OCI-LY3 (cell line): ENCODE measurements around the gene GLP1R.

Source experiments
- H2AFZ ChIP-seq: fragments of 200-600, 300-600 bp; shearing (Covaris generic); 2 replicates; pipeline ENCODE4 v1.6.0; 2014; ENCODE audit warnings: antibody characterized with exemption, low read depth, low read length
- H3K27ac ChIP-seq: fragments of 200-600, 300-600 bp; sonication (generic); 2 replicates; pipeline ENCODE4 v1.5.1; 2014; ENCODE audit warnings: mild to moderate bottlenecking, low read length, moderate library complexity, mixed read lengths
- H3K27me3 ChIP-seq: fragments of 200-600, 300-600 bp; sonication (generic); 2 replicates; pipeline ENCODE4 v1.6.1; 2014; ENCODE audit warnings: low read depth, low read length, mixed read lengths
- H3K36me3 ChIP-seq: fragments of 200-600, 300-600 bp; sonication (generic); replicated peaks from 2 replicates; pipeline ENCODE3; 2014; ENCODE audit warnings: low read depth, low read length, mixed read lengths
- H3K4me1 ChIP-seq: fragments of 300-600, 200-600 bp; sonication (generic); 2 replicates; pipeline ENCODE4 v1.6.1; 2014; ENCODE audit warnings: low read length, mixed read lengths
- H3K4me2 ChIP-seq: fragments of 200-600, 300-600 bp; sonication (generic); 2 replicates; pipeline ENCODE4 v1.6.1; 2014; ENCODE audit warnings: low read length, mixed read lengths
- H3K4me3 ChIP-seq: fragments of 300-600, 200-600 bp; sonication (generic); 2 replicates; pipeline ENCODE4 v1.5.1; 2014; ENCODE audit warnings: antibody characterized with exemption, mild to moderate bottlenecking, low read length, moderate library complexity
- H3K79me2 ChIP-seq: fragments of 300-600, 200-600 bp; shearing (Covaris generic); 2 replicates; pipeline ENCODE4 v1.6.1; 2014; ENCODE audit warnings: mild to moderate bottlenecking, low read length, mixed read lengths
- H3K9ac ChIP-seq: fragments of 300-600, 200-600 bp; shearing (Covaris generic); 2 replicates; pipeline ENCODE4 v1.6.0; 2014; ENCODE audit warnings: mild to moderate bottlenecking, low read length, moderate library complexity
- H3K9me3 ChIP-seq: fragments of 200-600, 300-600 bp; shearing (Covaris generic); 2 replicates; pipeline ENCODE4 v1.6.1; 2014; ENCODE audit warnings: low read length, mixed read lengths; ENCODE audit not compliant: insufficient read depth
- H4K20me1 ChIP-seq: fragments of 200-600, 300-600 bp; sonication (generic); 2 replicates; pipeline ENCODE4 v1.6.1; 2016; ENCODE audit warnings: low read length, mixed read lengths; ENCODE audit not compliant: insufficient read depth
- EZH2phosphoT487 ChIP-seq: fragments of 200-600 bp; shearing (Covaris generic); IDR thresholded peaks from 2 replicates; pipeline ENCODE4 v1.6.1; 2018; ENCODE audit warnings: antibody characterized with exemption, mixed run types, low read depth
- TF ChIP-seq, protein P1 (sequence below): fragments of 200-600, 300-600 bp; sonication (generic); IDR thresholded peaks from 2 replicates; pipeline ENCODE4 v1.5.1; 2014; ENCODE audit warnings: antibody characterized with exemption, low read length, low read depth

GLP1R gene

DNA sequence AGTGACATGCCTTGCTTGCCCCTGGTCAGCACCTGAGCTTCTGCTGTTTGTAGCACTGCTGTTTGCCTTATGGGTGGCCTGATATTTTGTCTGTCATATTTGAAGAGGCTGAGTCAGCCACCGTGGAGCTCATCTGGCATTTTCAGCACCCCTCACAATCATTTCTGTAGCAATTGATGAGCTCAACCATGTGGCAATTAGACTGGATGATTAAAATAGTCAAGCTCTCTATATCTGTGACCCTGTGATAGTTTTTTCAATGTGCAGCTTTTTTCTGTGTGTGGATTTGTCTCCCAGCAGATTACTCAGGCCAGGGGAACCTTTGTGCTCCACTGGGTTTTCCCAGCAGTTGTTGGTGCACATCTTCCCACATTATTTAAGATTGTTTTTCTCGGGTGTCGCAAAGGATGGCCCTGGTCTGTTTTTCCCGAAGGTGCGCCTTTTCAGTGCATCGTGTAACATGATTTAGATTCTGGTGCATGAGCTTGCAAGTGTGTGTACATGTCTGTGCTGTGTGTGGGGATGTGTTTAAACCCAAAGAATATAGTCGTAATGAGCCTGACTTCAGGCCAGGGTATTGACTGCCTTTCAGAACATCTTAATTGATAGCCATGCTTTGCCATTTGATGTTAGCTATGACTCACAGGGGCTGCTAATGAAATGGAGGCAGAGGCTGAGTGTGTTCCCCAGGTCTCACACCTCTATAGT is 31.6 kb upstream of the GLP1R start:
- Histone ChIP-seq H3K27ac (no peak overlapping the region), H3K27me3 (peaks cover 42% of the 10 kb centered on the region)
- no peak for TF ChIP-seq EZH2phosphoT487
- TF ChIP-seq, protein P1, sequence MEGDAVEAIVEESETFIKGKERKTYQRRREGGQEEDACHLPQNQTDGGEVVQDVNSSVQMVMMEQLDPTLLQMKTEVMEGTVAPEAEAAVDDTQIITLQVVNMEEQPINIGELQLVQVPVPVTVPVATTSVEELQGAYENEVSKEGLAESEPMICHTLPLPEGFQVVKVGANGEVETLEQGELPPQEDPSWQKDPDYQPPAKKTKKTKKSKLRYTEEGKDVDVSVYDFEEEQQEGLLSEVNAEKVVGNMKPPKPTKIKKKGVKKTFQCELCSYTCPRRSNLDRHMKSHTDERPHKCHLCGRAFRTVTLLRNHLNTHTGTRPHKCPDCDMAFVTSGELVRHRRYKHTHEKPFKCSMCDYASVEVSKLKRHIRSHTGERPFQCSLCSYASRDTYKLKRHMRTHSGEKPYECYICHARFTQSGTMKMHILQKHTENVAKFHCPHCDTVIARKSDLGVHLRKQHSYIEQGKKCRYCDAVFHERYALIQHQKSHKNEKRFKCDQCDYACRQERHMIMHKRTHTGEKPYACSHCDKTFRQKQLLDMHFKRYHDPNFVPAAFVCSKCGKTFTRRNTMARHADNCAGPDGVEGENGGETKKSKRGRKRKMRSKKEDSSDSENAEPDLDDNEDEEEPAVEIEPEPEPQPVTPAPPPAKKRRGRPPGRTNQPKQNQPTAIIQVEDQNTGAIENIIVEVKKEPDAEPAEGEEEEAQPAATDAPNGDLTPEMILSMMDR: no peak

DNA sequence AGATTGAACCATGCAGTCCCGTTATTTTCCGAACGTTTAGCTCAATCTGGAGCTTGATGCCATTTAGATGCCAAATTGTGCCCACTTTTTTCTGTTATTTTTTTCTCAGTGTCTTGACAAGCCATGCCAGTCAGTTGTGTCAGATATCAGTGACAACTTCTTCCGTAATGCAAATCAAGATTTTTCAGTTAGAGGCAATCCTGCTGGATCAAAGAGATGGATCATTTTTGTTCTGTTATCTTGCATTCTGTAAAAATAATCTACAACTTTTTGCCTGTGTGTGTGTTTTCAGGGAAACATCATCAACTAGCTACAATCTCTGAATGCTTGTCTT is 31.1 kb upstream of the GLP1R start:
- TF ChIP-seq, protein P1: no peak
- TF ChIP-seq EZH2phosphoT487: no peak
- H2AFZ ChIP-seq: no peak overlapping the region
- H3K79me2 ChIP-seq: no peaks in the 10 kb centered on the region
- no peaks in the 10 kb centered on the region for H4K20me1 ChIP-seq
- H3K4me3 ChIP-seq: no peak overlapping the region
- peaks cover 37% of the 10 kb centered on the region for H3K27me3 ChIP-seq
- no peaks in the 10 kb centered on the region for H3K4me1 ChIP-seq
- no peak overlapping the region for H3K9ac ChIP-seq
- H3K27ac ChIP-seq: no peak overlapping the region
- H3K9me3 ChIP-seq: no peaks in the 10 kb centered on the region; the same call in 1 of the 2 replicates
- H3K36me3 ChIP-seq: no peaks in the 10 kb centered on the region
- no peak overlapping the region for H3K4me2 ChIP-seq

More for the DNA sequence above, 31.6 kb upstream of the GLP1R start:
- no peaks in the 10 kb centered on the region for H3K79me2 ChIP-seq
- H3K36me3 ChIP-seq: no peaks in the 10 kb centered on the region
- no peaks in the 10 kb centered on the region for H3K4me1 ChIP-seq
- no peaks in the 10 kb centered on the region; the same call in 1 of the 2 replicates for H3K9me3 ChIP-seq
- H3K4me3 ChIP-seq: no peak overlapping the region
- no peak overlapping the region for H3K9ac ChIP-seq
- H4K20me1 ChIP-seq: no peaks in the 10 kb centered on the region
- H2AFZ ChIP-seq: no peak overlapping the region
- no peak overlapping the region for H3K4me2 ChIP-seq

DNA sequence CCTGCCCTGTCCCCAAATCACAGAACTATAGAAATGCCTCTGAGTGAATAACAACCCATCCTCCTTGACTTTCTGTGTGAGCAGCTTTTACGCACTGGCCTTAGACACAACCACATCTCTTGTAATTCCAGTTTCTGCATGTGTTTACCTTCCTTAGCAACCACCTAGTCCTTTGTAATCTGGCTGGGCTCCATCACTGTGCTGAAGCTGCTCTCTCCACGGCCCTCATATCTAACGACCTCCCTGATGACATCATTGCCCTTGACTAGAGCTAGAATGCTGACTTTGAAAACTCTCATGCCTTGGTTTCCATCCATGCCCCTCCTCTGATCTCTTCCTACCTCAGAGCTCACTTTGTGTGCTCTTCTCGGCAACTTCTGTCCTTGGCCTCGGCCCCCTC is 30.5 kb upstream of the GLP1R start:
- H3K4me3 ChIP-seq: no peak overlapping the region
- H3K36me3 ChIP-seq: no peaks in the 10 kb centered on the region
- no peaks in the 10 kb centered on the region for H4K20me1 ChIP-seq
- no peaks in the 10 kb centered on the region for H3K4me1 ChIP-seq
- H3K27me3 ChIP-seq: peaks cover 31% of the 10 kb centered on the region
- TF ChIP-seq, protein P1: no peak
- H3K9ac ChIP-seq: no peak overlapping the region
- H2AFZ ChIP-seq: no peak overlapping the region
- no peaks in the 10 kb centered on the region for H3K79me2 ChIP-seq
- H3K4me2 ChIP-seq: no peak overlapping the region
- H3K9me3 ChIP-seq: no peaks in the 10 kb centered on the region; the same call in 1 of the 2 replicates
- H3K27ac ChIP-seq: no peak overlapping the region

DNA sequence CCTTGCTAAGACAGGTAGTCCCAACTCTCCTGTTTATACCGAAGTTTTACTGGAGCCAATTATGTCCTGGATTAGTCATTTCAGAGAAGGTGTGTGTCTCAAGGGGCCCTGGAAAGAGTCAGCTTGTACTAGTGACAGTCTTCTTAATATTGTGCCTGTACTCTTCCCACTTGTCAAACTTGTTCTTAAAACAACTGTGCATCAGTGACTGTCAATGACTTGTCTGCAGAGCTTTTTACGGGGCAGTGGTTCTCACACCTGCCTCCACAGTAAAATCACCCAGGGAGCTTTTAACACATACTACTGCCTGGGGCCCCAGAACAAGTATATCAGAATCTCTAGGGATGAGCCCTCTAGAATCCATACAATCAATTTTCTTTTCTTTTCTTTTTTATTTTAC is 28.4 kb upstream of the GLP1R start:
- TF ChIP-seq, protein P1: no peak
- no peak for TF ChIP-seq EZH2phosphoT487
- no peaks in the 10 kb centered on the region for H4K20me1 ChIP-seq
- no peak overlapping the region for H3K27ac ChIP-seq
- peaks cover 46% of the 10 kb centered on the region for H3K27me3 ChIP-seq
- H3K36me3 ChIP-seq: no peaks in the 10 kb centered on the region
- H3K4me3 ChIP-seq: no peak overlapping the region
- H3K9ac ChIP-seq: no peak overlapping the region
- H3K4me1 ChIP-seq: no peaks in the 10 kb centered on the region
- H3K4me2 ChIP-seq: no peak overlapping the region
- no peaks in the 10 kb centered on the region; the same call in 1 of the 2 replicates for H3K9me3 ChIP-seq
- H2AFZ ChIP-seq: no peak overlapping the region
- no peaks in the 10 kb centered on the region for H3K79me2 ChIP-seq
